Metanephros (tissue), 2 donors: Measurements from ENCODE around the gene LAMB1. TPM values are rescaled to one million over a fixed set of nuclear protein-coding genes. Genes with fewer than 3 reads are reported as not detected.

ENCODE experiments used
- small RNA-seq: library from RNA; depleted of rRNA; stranded (forward); fragments of <200 nt; gene quantifications from one replicate; pipeline ENCODE3, GENCODE V24; 2014; ENCODE audit warnings: low replicate concordance
- total RNA-seq: library from RNA; depleted of rRNA; stranded (reverse); fragments of >200 nt; gene quantifications from one replicate; pipeline ENCODE4 v1.2.3, GENCODE V29; 2014

The LAMB1 gene
- 493 TPM for total RNA-seq

DNA sequence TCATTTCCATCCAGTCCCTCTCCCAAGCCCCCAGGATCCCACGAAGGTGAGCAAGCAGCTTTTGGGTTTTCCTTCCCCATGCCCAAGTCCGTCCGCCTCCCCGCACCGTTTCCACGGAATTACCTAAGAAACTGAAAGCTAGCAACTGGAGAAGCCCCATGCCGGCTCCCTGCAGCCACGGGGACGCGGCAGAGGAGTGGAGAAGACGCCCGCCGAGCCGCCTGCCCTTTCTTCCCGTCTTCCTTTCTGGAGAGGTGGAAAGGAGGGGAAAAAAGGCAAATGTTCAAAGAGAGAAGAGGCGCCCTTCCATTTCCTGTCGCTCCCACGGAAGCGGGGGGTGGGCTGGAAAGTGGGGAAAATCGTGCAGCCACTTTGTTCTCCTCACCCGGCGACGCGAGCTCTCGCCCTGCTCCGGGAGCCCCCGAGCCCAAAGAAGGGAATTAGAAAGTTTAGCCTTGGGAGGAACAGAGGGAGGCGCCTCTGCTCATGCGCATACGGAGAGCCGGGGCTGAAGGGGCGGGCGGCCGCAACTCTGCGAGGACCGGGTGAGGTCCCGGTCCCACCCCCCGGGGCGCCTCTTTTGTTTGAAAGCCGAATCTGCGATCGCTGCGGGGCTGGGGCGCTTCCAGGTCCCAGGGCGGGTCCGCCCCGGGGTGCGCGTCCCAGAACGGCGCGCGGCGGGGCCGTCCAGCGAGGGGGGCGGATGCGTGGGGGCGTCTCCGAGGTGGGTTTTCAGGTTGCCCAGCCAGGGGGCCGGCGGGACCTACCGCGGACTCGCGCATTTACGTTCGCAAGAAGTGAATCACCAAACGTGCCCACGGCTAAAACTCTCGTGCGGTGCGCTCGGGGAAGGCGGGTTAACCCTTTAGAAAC is at the start of gene LAMB1:
TSS of gene LAMB1 (minus strand) at position 436 of the 873 bp plus-strand sequence. CDS start at position 160, 276 bp downstream.

GRCh38 chr7:107890962-107891635 is 111.9 kb downstream of the LAMB1 start, which contains the start of gene DLD:
TSS of gene DLD (plus strand) at chr7:107891183. CDS start at chr7:107891251, 68 bp downstream.

Small RNAs within 50 kb of the gene (small RNA-seq; reads per million reads assigned to genes)
- gene RF00012: not detected

Other genes starting within 250 kb of the LAMB1 start
- gene SLC26A3, start 199.9 kb downstream of the LAMB1 start, total RNA-seq: not detected
- 74.3 TPM for gene DLD, start 112.0 kb downstream of the LAMB1 start, total RNA-seq
- gene LAMB4, start 127.2 kb upstream of the LAMB1 start, total RNA-seq: 1.8 TPM